ENCODE results near the gene SEPTIN6. TPM values are rescaled to one million over a fixed set of nuclear protein-coding genes. Genes with fewer than 3 reads are reported as not detected.

The SEPTIN6 gene
- total RNA-seq, 1 experiment from 2014 or later = 4.7 TPM

GRCh38 chrX:119682019-119682989 lies 10.7 kb downstream of the SEPTIN6 start:
- Mint-ChIP-seq H3K9me3 (ENCODE audit: unreplicated experiment) (no peaks in the 10 kb centered on the region), H3K27me3 (ENCODE audit: insufficient read depth, unreplicated experiment) (no peaks in the 10 kb centered on the region), H3K36me3 (ENCODE audit: insufficient read depth, unreplicated experiment) (no peaks in the 10 kb centered on the region), H3K4me1 (ENCODE audit: insufficient read depth, unreplicated experiment) (no peaks in the 10 kb centered on the region), H3K4me3 (ENCODE audit: unreplicated experiment) (no peak overlapping the region), H3K27ac (ENCODE audit: low read depth, unreplicated experiment) (no peak overlapping the region)
- BruUV-seq (replicated peaks) = no TSS peak
- no peak for DNase-seq (ENCODE audit: unreplicated experiment)
- intact Hi-C loops (cut with micrococcal nuclease) = no loop called here
- TF ChIP-seq CTCF (IDR thresholded peaks at IDR 0.05; ENCODE audit: unreplicated experiment) = no peak
- ChIA-PET POLR2A (no interaction called here), CTCF (interaction anchor here (0.7 kb wide), 1 partner anchor 16 kb away, joined by 4 read pairs; no protein-coding TSS in a partner anchor)

GRCh38 chrX:119677654-119677981 lies 15.3 kb downstream of the SEPTIN6 start:
- Mint-ChIP-seq H3K36me3 (ENCODE audit: insufficient read depth, unreplicated experiment) (no peaks in the 10 kb centered on the region), H3K4me1 (ENCODE audit: insufficient read depth, unreplicated experiment) (no peaks in the 10 kb centered on the region), H3K27me3 (ENCODE audit: insufficient read depth, unreplicated experiment) (no peaks in the 10 kb centered on the region), H3K27ac (ENCODE audit: low read depth, unreplicated experiment) (no peak overlapping the region), H3K9me3 (ENCODE audit: unreplicated experiment) (no peaks in the 10 kb centered on the region), H3K4me3 (ENCODE audit: unreplicated experiment) (no peak overlapping the region)
- POLR2A ChIA-PET = interaction anchor here (0.5 kb wide), 1 partner anchor 85 kb away, joined by 3 read pairs; no protein-coding TSS in a partner anchor
- CTCF ChIA-PET = no interaction called here
- no peak for TF ChIP-seq CTCF (IDR thresholded peaks at IDR 0.05; ENCODE audit: unreplicated experiment)
- intact Hi-C loops (cut with micrococcal nuclease) = no loop called here
- DNase-seq (ENCODE audit: unreplicated experiment) = no peak
- no TSS peak for BruUV-seq (replicated peaks)

- no peaks in the 10 kb centered on the region for H3K9me3 Mint-ChIP-seq (ENCODE audit: unreplicated experiment)
- CTCF ChIA-PET = interaction anchor here (0.6 to 0.7 kb wide), 2 partner anchors 15 to 101 kb away, joined by 4 read pairs; no protein-coding TSS in a partner anchor
Measured at GRCh38 chrX:119676949-119677653, 15.9 kb downstream of the SEPTIN6 start.

More at GRCh38 chrX:119676949-119677653, 15.9 kb downstream of the SEPTIN6 start:
- no peak for TF ChIP-seq CTCF (IDR thresholded peaks at IDR 0.05; ENCODE audit: unreplicated experiment)
- DNase-seq (ENCODE audit: unreplicated experiment) = no peak
- no peaks in the 10 kb centered on the region for H3K27me3 Mint-ChIP-seq (ENCODE audit: insufficient read depth, unreplicated experiment)
- POLR2A ChIA-PET = interaction anchor here (0.5 kb wide), 1 partner anchor 86 kb away, joined by 3 read pairs; no protein-coding TSS in a partner anchor
- no peak overlapping the region for H3K4me3 Mint-ChIP-seq (ENCODE audit: unreplicated experiment)
- H3K4me1 Mint-ChIP-seq (ENCODE audit: insufficient read depth, unreplicated experiment) = peaks cover 4% of the 10 kb centered on the region
- no peak overlapping the region for H3K27ac Mint-ChIP-seq (ENCODE audit: low read depth, unreplicated experiment)
- H3K36me3 Mint-ChIP-seq (ENCODE audit: insufficient read depth, unreplicated experiment) = no peaks in the 10 kb centered on the region
- intact Hi-C loops (cut with micrococcal nuclease) = no loop called here
- BruUV-seq (replicated peaks) = no TSS peak
